Activated CD4-positive, alpha-beta memory T cell treated with anti-CD3 and anti-CD28 coated beads for 36 hours (primary cell): ENCODE measurements around the gene METAP1D. TPM values are rescaled to one million over a fixed set of nuclear protein-coding genes. Genes with fewer than 3 reads are reported as not detected.
"Not testable (repeated sequence)": the region's sequence is repeated elsewhere in the genome, so short reads cannot be mapped to it uniquely, and the experiment has no call there.

ENCODE experiments used
- CTCF ChIA-PET: fragments of 350-600 bp; sonication (Branson Sonifier 250); formaldehyde crosslinking; loops from one replicate; lab custom pipeline; 2021; ENCODE audit warnings: antibody characterized with exemption, inconsistent platforms; lab: Charles Lee
- POLR2A ChIA-PET: fragments of 350-600 bp; sonication (Branson Sonifier 250); formaldehyde crosslinking; loops from one replicate; lab custom pipeline; 2021; ENCODE audit warnings: antibody characterized with exemption; lab: Charles Lee
- DNase-seq: peaks from one replicate; pipeline ENCODE4 v3.0.0-alpha.2; 2020
- H3K27ac Mint-ChIP-seq: one replicate; pipeline ENCODE4 v1.8.0; 2021; ENCODE audit warnings: mixed read lengths
- H3K27me3 Mint-ChIP-seq: one replicate; pipeline ENCODE4 v1.8.0; 2021; ENCODE audit warnings: mixed read lengths
- H3K36me3 Mint-ChIP-seq: one replicate; pipeline ENCODE4 v1.8.0; 2021; ENCODE audit warnings: mixed read lengths
- H3K4me1 Mint-ChIP-seq: one replicate; pipeline ENCODE4 v1.8.0; 2021; ENCODE audit warnings: low read depth, mixed read lengths
- H3K4me3 Mint-ChIP-seq: one replicate; pipeline ENCODE4 v1.8.0; 2021; ENCODE audit warnings: mild to moderate bottlenecking, mixed read lengths
- H3K9me3 Mint-ChIP-seq: one replicate; pipeline ENCODE4 v1.8.0; 2021; ENCODE audit warnings: mixed read lengths
- intact Hi-C: fragments of 100-400 bp; cut with micrococcal nuclease; formaldehyde crosslinking; loops from one replicate; pipeline ENCODE4 v1.15.1; 2023
- total RNA-seq, 2 experiments: library from RNA; stranded (reverse); gene quantifications; one replicate each; pipeline ENCODE4 v1.2.3, GENCODE V29; 2021

METAP1D gene
- total RNA-seq, 2 experiments from 2014 or later: 3.4 to 3.9 TPM

DNA sequence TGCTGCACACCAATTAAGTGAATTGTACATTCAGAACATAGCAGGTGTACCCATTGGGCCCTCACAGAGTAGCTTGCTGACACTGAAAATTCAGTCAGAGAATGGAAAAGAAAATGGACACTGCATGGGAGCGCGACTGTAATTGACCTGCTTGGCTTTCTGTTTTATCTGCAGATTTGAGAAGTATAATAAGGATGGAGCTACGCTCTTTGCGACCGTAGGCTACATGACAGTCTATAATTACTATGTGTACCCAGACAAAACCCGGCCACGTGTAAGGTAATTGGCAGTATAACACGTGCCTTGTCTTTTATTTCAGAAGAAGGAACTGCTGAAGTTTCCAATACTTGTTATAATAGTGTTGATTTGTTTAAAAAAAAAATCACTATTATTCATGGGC, 33.5 kb upstream of the METAP1D start:
- ChIA-PET POLR2A (no interaction called here), CTCF (no interaction called here)
- no peak overlapping the region for H3K27ac Mint-ChIP-seq
- intact Hi-C loops: no loop called here
- no peaks in the 10 kb centered on the region for H3K27me3 Mint-ChIP-seq
- peaks cover 27% of the 10 kb centered on the region for H3K4me1 Mint-ChIP-seq
- no peak overlapping the region for H3K4me3 Mint-ChIP-seq
- no peak for DNase-seq
- peaks cover 18% of the 10 kb centered on the region for H3K36me3 Mint-ChIP-seq
- H3K9me3 Mint-ChIP-seq: no peaks in the 10 kb centered on the region

DNA sequence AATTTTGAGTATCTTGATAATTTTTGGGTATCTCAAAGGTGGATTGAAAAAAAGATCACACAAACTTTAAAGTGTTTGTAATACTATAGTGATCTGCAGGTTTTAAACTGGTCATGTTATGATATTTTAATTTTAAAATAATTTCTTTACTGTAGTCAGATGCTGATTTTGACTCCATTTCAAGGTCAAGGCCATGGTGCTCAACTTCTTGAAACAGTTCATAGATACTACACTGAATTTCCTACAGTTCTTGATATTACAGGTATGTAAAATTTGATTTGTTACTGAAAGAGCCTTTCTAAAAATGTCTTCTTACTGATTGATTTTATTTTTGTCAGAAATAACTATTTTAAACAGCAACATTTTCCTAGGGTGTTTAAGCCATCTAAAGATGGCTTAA, 33.1 kb upstream of the METAP1D start:
- no peak for DNase-seq
- no peaks in the 10 kb centered on the region for H3K9me3 Mint-ChIP-seq
- peaks cover 26% of the 10 kb centered on the region for H3K4me1 Mint-ChIP-seq
- POLR2A ChIA-PET: no interaction called here
- intact Hi-C loops: no loop called here
- H3K36me3 Mint-ChIP-seq: peaks cover 20% of the 10 kb centered on the region
- H3K4me3 Mint-ChIP-seq: no peak overlapping the region
- H3K27ac Mint-ChIP-seq: no peak overlapping the region
- H3K27me3 Mint-ChIP-seq: no peaks in the 10 kb centered on the region
- CTCF ChIA-PET: no interaction called here

DNA sequence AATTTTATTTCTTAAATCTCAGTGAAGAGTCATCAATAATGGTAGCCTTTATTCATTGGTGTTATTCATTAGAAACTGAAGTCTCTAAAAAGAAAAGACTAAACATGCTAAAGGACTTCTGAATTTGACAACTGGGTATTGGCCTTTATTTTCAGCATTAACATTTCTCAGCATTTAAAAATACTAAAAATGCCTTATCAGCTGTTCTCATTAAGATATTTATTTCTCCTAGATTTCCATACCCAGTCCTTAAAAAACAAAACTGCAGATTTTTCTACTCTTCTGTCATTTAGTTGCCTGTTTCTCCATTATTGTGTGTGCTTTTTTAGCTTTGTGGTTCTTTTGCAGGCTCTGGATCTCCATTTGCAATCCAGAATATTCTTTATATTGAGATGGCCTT, 31.2 kb upstream of the METAP1D start:
- H3K27ac Mint-ChIP-seq: no peak overlapping the region
- no peak for DNase-seq
- CTCF ChIA-PET: no interaction called here
- H3K4me3 Mint-ChIP-seq: no peak overlapping the region
- POLR2A ChIA-PET: no interaction called here
- peaks cover 21% of the 10 kb centered on the region for H3K4me1 Mint-ChIP-seq
- no peaks in the 10 kb centered on the region for H3K27me3 Mint-ChIP-seq
- intact Hi-C loops: no loop called here
- no peaks in the 10 kb centered on the region for H3K9me3 Mint-ChIP-seq
- peaks cover 26% of the 10 kb centered on the region for H3K36me3 Mint-ChIP-seq

DNA sequence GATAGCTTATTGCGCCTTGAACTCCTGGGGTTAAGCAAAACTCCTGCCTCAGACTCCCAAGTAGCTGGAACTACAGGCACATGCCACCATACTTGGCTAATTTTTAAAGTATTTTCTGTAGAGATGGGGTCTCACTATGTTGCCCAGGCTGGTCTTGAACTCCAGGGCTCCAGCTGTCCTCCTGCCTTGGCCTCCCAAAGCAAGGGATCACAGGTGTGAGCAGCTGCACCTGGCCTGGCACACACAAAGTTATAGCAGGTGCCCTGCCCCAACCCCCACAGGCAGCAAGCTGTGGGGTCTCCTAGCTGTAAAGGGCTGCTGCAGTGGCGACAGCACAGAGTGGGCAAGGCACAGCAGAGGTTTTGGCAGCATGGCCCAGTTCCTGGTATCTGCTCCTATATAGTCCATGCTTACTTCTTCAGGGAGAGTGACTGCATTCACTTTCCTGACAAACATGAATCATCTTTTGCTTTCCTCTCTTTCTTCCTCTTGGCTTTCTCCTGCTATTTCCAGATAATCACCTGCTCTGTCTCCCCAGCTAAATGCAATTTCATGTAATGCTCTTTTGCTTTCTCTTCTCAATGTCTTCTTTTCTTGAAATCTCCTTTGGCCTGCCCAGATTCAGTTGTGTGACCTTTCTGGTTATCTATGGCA, 27.3 kb upstream of the METAP1D start:
- peaks cover 5% of the 10 kb centered on the region for H3K4me1 Mint-ChIP-seq
- intact Hi-C loops: no loop called here
- DNase-seq: no peak

DNA sequence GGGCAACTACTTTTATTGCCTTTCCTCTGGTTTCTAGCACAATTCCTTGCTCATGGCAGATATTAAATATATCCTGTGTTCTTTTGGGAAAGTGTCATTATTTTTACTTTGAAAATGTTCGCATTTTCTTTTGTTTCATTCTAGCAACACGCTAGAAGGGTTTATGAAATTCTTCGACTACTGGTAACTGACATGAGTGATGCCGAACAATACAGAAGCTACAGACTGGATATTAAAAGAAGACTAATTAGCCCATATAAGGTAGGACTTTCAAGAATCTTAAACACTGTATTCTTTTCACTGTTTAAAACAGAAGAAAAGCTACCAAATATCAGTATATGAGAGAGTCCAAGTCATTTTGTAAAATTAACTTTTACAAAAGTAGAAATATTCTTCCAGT, 20.6 kb upstream of the METAP1D start:
- Mint-ChIP-seq H3K27me3 (no peaks in the 10 kb centered on the region), H3K36me3 (peaks cover 52% of the 10 kb centered on the region), H3K27ac (no peak overlapping the region), H3K9me3 (no peaks in the 10 kb centered on the region), H3K4me1 (peaks cover 2% of the 10 kb centered on the region), H3K4me3 (no peak overlapping the region)
- ChIA-PET POLR2A (no interaction called here), CTCF (no interaction called here)
- intact Hi-C loops: no loop called here
- DNase-seq: no peak

More for the DNA sequence above, 27.3 kb upstream of the METAP1D start:
- Mint-ChIP-seq H3K36me3 (peaks cover 31% of the 10 kb centered on the region), H3K27ac (no peak overlapping the region), H3K4me3 (no peak overlapping the region), H3K9me3 (no peaks in the 10 kb centered on the region), H3K27me3 (no peaks in the 10 kb centered on the region)
- ChIA-PET CTCF (no interaction called here), POLR2A (interaction anchor here (0.5 kb wide), 1 partner anchor 121 kb away, joined by 3 read pairs; no protein-coding TSS in a partner anchor)

DNA sequence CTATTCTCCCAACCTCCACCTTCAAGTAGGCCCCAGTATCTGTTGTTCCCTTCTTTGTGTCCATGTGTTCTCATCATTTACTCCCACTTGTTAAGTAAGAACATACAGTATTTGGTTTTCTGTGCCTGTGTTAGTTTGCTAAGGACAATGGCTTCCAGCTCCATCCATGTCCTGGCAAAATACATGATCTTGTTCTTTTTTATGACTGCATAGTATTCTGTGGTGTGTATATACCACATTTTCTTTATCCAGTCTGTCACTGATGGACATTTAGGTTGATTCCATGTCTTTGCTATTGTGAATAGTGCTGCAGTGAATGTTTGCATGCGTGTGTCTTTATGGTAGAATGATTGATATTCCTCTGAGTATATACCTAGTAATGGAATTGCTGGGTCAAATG, 15.8 kb upstream of the METAP1D start:
- H3K9me3 Mint-ChIP-seq, H3K27ac Mint-ChIP-seq, intact Hi-C loops, H3K4me3 Mint-ChIP-seq, POLR2A ChIA-PET, H3K27me3 Mint-ChIP-seq, DNase-seq, CTCF ChIA-PET, H3K4me1 Mint-ChIP-seq: not testable (repeated sequence)
- peaks cover 27% of the 10 kb centered on the region for H3K36me3 Mint-ChIP-seq

DNA sequence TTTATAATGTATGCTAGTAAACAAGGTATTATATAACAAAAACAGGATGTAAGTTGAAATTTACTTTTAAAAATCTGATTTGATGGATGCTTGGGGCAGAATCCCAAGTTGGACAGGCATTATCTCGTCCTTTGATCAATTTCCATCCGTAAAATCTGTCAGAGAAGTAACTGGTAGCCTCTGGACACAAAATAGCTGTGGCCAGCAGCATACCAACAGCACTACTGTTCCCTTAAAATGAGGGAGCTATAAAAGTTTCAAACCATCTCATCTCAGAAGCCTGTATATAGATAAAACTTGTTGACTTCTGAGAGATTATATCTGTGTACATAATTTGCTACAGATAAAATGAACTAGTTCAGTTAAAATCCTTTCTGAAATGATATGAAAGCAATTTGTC, 14.7 kb upstream of the METAP1D start:
- Mint-ChIP-seq H3K9me3 (no peaks in the 10 kb centered on the region), H3K4me3 (no peak overlapping the region), H3K4me1 (no peaks in the 10 kb centered on the region), H3K27ac (no peak overlapping the region), H3K36me3 (peaks cover 21% of the 10 kb centered on the region), H3K27me3 (no peaks in the 10 kb centered on the region)
- CTCF ChIA-PET: interaction anchor here (0.6 kb wide), 1 partner anchor 390 kb away, joined by 3 read pairs; no protein-coding TSS in a partner anchor
- intact Hi-C loops: no loop called here
- POLR2A ChIA-PET: no interaction called here
- DNase-seq: no peak

DNA sequence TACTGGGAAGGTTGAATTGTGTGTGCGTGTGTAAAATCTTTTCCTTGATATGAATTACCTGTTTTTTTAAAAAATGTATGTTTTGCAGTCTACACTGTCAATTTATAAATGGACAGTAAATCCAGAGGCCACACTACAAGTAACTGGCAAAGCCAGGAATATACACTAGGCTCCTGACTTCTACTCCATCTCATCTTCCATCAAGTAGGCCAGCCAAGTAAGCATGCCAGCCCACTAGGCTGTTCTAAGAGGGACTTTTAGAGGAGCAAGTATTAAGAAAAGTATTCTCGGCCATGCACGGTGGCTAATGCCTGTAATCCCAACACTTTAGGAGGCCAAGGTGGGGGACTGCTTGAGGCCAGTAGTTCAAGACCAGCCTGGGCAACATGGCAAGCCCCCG, 13.0 kb upstream of the METAP1D start:
- intact Hi-C loops: no loop called here
- Mint-ChIP-seq H3K9me3 (no peaks in the 10 kb centered on the region), H3K4me1 (peaks cover 6% of the 10 kb centered on the region), H3K27ac (no peak overlapping the region), H3K4me3 (no peak overlapping the region), H3K36me3 (peaks cover 20% of the 10 kb centered on the region), H3K27me3 (no peaks in the 10 kb centered on the region)
- POLR2A ChIA-PET: no interaction called here
- CTCF ChIA-PET: no interaction called here
- no peak for DNase-seq

DNA sequence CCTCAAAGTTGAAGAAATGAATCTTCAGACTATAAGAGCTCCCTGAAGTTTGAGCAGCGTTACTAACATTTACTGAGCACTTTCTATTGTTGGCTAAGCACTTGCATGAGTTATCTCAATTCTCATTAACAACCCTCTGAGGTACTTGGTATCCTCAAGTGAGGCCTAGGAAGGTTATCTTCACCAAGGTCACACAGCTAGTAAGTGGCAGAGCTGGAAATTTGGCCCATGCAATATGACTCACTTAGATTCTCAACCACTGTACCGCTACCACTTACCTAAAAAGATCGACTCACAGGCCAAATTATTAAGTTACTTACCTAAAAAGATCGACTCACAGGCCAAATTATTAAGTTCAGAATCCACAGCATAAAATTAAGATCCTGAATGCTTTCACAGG, 8.7 kb upstream of the METAP1D start:
- no peaks in the 10 kb centered on the region for H3K9me3 Mint-ChIP-seq
- H3K27ac Mint-ChIP-seq: peak overlapping the region; percentile 43
- H3K4me1 Mint-ChIP-seq: peaks cover 6% of the 10 kb centered on the region
- ChIA-PET POLR2A (no interaction called here), CTCF (interaction anchor here (1.0 kb wide), 1 partner anchor 287 kb away, joined by 5 read pairs; no protein-coding TSS in a partner anchor)
- intact Hi-C loops: no loop called here
- H3K4me3 Mint-ChIP-seq: no peak overlapping the region
- DNase-seq: no peak
- H3K36me3 Mint-ChIP-seq: no peaks in the 10 kb centered on the region
- H3K27me3 Mint-ChIP-seq: peaks cover 6% of the 10 kb centered on the region

DNA sequence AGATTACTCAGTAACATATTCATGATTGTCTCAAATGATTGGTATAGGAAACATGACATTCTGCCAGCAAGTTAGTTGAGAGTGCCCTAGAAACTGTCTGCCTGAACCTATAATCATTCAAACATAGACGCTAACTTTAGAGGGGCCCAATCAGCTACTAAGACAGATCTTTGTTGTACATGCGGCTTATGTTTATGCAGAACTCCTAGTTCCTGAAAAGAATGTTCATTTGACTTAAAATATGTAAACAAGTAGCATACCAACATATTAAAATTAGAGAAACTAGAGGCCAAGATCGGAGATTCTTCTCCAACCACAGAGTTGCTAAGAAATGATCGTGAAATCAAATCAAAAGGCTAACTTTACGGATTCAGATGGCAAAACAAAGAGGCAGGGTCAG, 4.2 kb upstream of the METAP1D start:
- no peak overlapping the region for H3K27ac Mint-ChIP-seq
- no peaks in the 10 kb centered on the region for H3K9me3 Mint-ChIP-seq
- ChIA-PET POLR2A (no interaction called here), CTCF (no interaction called here)
- no peaks in the 10 kb centered on the region for H3K36me3 Mint-ChIP-seq
- H3K4me1 Mint-ChIP-seq: peaks cover 21% of the 10 kb centered on the region
- no peak for DNase-seq
- peaks cover 6% of the 10 kb centered on the region for H3K27me3 Mint-ChIP-seq
- intact Hi-C loops: no loop called here
- H3K4me3 Mint-ChIP-seq: no peak overlapping the region

DNA sequence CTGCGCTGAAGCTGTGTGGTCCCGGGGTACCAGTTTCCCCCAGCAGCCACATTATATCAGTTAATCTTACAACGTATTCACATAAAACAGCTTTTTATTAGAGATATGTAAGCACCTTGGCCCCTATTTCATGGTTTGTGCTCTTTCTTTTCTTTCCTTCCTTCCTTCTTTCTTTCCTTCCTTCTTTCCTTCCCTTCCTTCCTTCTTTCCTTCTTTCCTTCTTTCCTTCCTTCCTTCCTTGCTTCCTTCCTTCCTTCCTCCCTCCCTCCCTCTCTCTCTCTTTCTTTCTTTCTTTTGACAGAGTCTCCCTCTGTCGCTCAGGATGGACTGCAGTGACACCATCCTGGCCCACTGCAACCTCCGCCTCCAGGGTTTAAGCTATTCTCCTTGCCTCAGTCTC, 3.7 kb upstream of the METAP1D start:
- Mint-ChIP-seq H3K27ac (no peak overlapping the region), H3K9me3 (no peaks in the 10 kb centered on the region), H3K36me3 (no peaks in the 10 kb centered on the region), H3K27me3 (peaks cover 6% of the 10 kb centered on the region), H3K4me3 (no peak overlapping the region), H3K4me1 (peaks cover 22% of the 10 kb centered on the region)
- intact Hi-C loops: no loop called here
- POLR2A ChIA-PET: no interaction called here
- CTCF ChIA-PET: interaction anchor here (0.6 kb wide), 1 partner anchor 314 kb away, joined by 3 read pairs; no protein-coding TSS in a partner anchor
- DNase-seq: no peak

DNA sequence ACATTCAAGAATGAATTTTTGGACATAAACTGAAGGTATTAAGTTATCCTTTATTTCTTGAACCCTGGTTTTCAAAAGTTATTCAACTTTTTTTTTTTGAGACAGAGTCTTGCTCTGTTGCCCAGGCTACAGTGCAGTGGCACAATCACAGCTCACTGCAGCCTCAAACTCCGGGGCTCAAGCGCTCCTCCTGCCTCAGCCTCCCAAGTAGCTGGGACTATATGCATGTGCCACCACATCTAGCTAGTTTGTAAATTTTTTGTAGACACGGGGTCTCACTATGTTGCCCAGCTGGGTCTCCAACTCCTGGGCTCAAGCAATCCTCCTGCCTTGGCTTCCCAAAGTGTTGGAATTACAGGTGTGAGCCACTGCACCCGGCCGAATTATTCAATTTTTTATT, 2.7 kb upstream of the METAP1D start:
- CTCF ChIA-PET: interaction anchor here (0.7 kb wide), 1 partner anchor 9 kb away, joined by 3 read pairs; no protein-coding TSS in a partner anchor
- H3K27ac Mint-ChIP-seq, H3K4me3 Mint-ChIP-seq, H3K36me3 Mint-ChIP-seq, POLR2A ChIA-PET, H3K27me3 Mint-ChIP-seq, intact Hi-C loops, H3K9me3 Mint-ChIP-seq, DNase-seq: not testable (repeated sequence)
- H3K4me1 Mint-ChIP-seq: peaks cover 20% of the 10 kb centered on the region

DNA sequence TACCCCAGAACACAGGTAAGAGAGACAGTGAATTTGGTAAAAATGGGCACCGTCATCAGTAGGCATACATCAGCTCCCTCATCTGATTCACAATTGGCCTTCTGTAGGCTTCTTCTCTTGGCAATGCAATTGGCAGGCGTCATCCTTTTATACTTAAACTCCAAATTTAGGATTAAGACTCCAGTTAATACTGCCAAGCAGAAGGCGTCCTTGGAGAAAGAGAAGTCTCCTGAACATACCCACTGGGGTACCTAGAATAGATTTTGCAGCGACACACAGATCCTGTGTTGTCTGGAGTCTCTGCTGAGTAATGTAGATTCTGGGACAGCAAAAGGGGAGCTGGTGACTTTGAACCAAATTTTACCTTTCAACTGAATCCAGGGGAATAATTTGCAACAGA, 592 bp upstream of the METAP1D start:
- Mint-ChIP-seq H3K4me1 (peaks cover 20% of the 10 kb centered on the region), H3K27ac (no peak overlapping the region), H3K9me3 (no peaks in the 10 kb centered on the region), H3K27me3 (peaks cover 6% of the 10 kb centered on the region), H3K36me3 (no peaks in the 10 kb centered on the region), H3K4me3 (peak overlapping the region; percentile 93)
- ChIA-PET CTCF (no interaction called here), POLR2A (no interaction called here)
- intact Hi-C loops: loop anchor here (1.0 to 2.0 kb wide), 2 partner anchors 76 to 86 kb away; partner anchors contain the start of genes DLX1 and HAT1
- no peak for DNase-seq
